Dermis blood vessel endothelial cell (primary cell): Measurements from ENCODE around the gene MID2. TPM values are rescaled to one million over a fixed set of nuclear protein-coding genes. Genes with fewer than 3 reads are reported as not detected.
"Not testable (repeated sequence)": the region's sequence is repeated elsewhere in the genome, so short reads cannot be mapped to it uniquely, and the experiment has no call there.

Source experiments
- DNase-seq: peaks from one replicate; pipeline ENCODE4 v3.0.0; 2010
- total RNA-seq: library from RNA; depleted of rRNA; stranded (reverse); fragments of >200 nt; gene quantifications from 2 replicates; pipeline ENCODE4 v1.2.3, GENCODE V29; 2014

Gene MID2
- total RNA-seq, 1 donor from 2014 or later = 159 TPM

DNA sequence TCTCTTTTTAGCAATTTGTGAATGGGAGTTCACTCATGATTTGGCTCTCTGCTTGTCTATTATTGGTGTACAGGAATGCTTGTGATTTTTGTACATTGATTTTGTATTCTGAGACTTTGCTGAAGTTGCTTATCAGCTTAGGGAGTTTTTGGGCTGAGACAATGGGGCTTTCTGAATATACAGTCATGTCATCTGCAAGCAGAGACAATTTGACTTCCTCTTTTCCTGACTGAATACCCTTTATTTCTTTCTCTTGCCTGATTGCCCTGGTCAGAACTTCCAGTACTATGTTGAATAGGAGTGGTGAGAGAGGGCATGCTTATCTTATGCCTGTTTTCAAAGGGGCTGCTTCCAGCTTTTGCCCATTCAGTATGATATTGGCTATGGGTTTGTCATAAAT is 129.7 kb downstream of the MID2 start:
- DNase-seq = not testable (repeated sequence)

DNA sequence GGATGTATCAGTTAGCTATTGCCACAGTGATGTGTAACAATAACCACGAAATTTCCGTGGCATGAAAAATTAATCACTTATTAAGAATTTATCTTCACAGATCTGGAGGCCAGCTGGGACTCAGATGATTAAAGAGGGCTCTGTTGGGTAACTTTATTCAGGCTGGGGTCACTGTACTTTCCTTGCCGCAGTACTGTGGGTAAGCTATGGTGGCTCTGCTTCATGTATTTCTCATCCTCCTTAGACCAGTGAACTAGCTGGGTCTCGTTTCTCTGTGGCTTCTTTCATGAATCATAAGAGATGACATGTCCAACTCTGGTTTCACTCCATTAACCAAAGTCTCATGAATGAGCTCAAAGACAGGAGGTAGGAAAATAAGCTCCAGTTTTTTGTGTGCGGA is 143.0 kb downstream of the MID2 start:
- no peak for DNase-seq

DNA sequence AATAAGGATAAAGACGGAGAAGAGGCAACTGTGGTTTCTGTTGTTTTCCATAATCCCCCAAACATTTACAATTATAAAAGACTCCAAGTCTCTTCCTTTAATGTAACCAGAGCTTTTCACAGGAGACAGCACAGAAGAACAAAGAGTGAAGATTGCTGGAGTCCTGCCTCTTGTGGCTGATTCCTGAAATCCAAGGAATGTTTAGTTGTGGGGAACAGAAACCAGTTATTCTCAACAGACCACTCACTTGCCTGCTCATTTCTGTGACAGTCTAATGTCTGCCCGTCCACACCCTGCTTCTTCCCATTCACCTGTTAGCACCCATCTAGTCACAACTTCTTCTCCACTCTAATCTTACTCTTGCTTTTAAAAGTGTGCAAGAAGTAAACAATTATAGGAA is 144.4 kb downstream of the MID2 start:
- DNase-seq = no peak

DNA sequence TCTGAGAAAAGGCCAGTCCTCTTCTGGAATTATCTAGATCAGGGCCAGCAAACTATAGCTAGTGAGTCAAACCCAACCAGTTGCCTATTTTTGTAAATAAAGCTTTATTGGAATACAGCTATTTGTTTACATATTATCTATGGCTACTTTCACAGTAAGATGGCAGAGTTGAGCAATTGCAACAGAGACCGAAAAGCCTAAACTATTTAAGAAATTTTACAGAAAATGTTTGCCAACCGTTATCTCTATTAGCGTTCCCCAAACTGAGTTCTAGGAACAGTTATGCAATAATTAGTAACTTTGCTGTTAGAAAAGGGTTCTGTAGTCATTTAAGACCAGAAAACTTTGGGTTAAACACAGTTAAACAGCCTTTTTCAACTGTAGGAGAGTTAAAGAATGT is 146.0 kb downstream of the MID2 start:
- no peak for DNase-seq

Other genes with a start within 250 kb of the MID2 start
- 25.7 and 39.5 TPM in 2 replicates for gene PRPS1, start 197.4 kb upstream of the MID2 start, total RNA-seq
- gene TSC22D3, start 50.1 kb upstream of the MID2 start, total RNA-seq = 51.6 and 56.3 TPM in 2 replicates
- not detected in 2 replicates for gene NCBP2L, start 48.1 kb upstream of the MID2 start, total RNA-seq
- gene TEX13B, start 156.5 kb downstream of the MID2 start, total RNA-seq = not detected in 2 replicates
- gene VSIG1, start 219.2 kb downstream of the MID2 start, total RNA-seq = 0.51 and 0.65 TPM in 2 replicates